OCI-LY7 (cell line): ENCODE data around the gene SLC5A10.

ENCODE experiments used
- EZH2phosphoT487 ChIP-seq: fragments of 200-600 bp; sonication (generic); IDR thresholded peaks from 2 replicates; pipeline ENCODE4 v1.6.1; 2018; ENCODE audit warnings: low read depth, borderline replicate concordance, mild to moderate bottlenecking, mixed run types, antibody characterized with exemption, low read length, moderate library complexity, mixed read lengths
- TF ChIP-seq, protein P1 (sequence below): fragments of 200-600 bp; sonication (generic); conservative IDR thresholded peaks from 2 replicates; pipeline ENCODE4 v1.5.1; 2014; ENCODE audit warnings: mild to moderate bottlenecking, antibody characterized with exemption, low read length, moderate library complexity, mixed read lengths

DNA sequence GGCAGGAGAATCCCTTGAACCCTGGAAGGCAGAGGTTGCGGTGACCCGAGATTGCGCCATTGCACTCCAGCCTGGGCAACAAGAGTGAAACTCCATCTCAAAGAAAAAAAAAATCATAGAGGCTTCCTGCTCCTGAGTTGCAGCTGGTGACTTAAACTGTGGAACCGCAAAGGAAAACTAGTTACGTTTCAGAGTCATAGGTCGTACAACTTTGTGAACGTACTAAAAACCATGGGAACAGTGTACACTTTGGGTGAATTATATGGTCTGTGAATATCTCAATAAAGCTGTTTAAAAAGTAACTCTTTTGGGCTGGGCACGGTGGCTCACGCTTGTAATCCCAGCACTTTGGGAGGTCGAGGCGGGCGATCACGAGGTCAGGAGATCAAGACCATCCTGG lies 23.6 kb downstream of the SLC5A10 start:
- TF ChIP-seq, protein P1, sequence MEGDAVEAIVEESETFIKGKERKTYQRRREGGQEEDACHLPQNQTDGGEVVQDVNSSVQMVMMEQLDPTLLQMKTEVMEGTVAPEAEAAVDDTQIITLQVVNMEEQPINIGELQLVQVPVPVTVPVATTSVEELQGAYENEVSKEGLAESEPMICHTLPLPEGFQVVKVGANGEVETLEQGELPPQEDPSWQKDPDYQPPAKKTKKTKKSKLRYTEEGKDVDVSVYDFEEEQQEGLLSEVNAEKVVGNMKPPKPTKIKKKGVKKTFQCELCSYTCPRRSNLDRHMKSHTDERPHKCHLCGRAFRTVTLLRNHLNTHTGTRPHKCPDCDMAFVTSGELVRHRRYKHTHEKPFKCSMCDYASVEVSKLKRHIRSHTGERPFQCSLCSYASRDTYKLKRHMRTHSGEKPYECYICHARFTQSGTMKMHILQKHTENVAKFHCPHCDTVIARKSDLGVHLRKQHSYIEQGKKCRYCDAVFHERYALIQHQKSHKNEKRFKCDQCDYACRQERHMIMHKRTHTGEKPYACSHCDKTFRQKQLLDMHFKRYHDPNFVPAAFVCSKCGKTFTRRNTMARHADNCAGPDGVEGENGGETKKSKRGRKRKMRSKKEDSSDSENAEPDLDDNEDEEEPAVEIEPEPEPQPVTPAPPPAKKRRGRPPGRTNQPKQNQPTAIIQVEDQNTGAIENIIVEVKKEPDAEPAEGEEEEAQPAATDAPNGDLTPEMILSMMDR = no peak
- TF ChIP-seq EZH2phosphoT487 = no peak
